HG03097 (cell line): ENCODE results near the gene CD84.
"Not testable (repeated sequence)": the region's sequence is repeated elsewhere in the genome, so short reads cannot be mapped to it uniquely, and the experiment has no call there.

Source experiments
- ATAC-seq: cut with Tn5 transposase; IDR thresholded peaks from one replicate; pipeline ENCODE4 v1.9.1; 2021; ENCODE audit not compliant: unreplicated experiment, low FRiP score

Gene CD84, protein sequence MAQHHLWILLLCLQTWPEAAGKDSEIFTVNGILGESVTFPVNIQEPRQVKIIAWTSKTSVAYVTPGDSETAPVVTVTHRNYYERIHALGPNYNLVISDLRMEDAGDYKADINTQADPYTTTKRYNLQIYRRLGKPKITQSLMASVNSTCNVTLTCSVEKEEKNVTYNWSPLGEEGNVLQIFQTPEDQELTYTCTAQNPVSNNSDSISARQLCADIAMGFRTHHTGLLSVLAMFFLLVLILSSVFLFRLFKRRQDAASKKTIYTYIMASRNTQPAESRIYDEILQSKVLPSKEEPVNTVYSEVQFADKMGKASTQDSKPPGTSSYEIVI

DNA sequence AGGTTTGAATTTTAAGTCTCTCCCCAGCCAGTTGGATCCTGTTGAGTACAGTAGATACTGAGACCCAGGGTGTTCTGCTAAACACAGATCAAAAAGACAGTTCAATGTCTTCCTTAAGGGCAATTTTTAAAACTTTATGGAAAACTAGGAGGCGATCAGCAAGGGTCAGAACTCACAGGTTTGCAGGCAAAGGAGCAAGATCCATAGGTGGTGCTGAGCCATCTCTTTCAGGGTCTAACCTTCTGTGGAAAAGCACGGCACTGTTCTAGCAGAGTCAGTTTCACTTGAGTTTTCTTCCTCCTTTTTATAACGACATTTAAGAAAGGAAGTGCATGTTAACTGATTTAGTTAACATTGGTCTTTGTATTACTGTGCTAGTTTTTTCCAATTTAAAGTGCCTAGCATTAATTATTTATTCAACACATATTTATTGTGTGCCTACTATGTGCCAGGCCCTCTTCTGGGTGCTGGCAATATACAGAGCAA is at the start of gene CD84:
Gene CD84, minus strand, starts transcription at position 281 of the 486 bp plus-strand sequence. Its CDS starts 59 bp downstream, at position 222.
- no peak for ATAC-seq

GRCh38 chr1:160628799-160629263 is 49.5 kb upstream of the CD84 start:
- no peak for ATAC-seq

DNA sequence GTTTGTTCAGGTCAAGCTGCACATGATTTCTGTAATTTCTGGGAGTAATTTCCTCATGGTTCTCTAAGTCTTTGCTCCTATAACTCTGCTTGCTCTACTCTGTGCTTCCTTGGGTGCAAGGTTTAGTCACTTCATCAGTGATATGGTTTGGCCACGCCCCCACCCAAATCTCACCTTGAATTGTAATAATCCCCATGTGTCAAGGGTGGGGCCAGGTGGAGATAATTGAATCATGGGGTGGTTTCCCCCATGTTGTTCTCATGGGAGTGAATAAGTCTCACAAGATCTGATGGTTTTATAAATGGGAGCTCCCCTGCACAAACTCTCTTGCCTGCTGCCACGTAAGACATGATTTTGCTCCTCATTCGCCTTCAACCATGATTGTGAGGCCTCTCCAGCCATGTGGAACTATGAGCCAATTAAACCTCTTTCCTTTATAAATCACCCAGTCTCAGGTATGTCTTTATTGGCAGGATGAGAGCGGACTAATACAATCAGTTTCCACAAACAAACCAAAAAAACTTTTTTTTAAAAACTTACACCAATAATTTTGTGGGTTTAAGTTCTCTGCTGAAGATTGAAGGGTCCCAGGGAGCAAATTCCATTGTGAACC is 48.5 kb upstream of the CD84 start:
- not testable (repeated sequence) for ATAC-seq

GRCh38 chr1:160626509-160627342 is 47.4 kb upstream of the CD84 start:
- ATAC-seq: no peak

- no peak for ATAC-seq
Measured at GRCh38 chr1:160625725-160626498, 46.6 kb upstream of the CD84 start.

DNA sequence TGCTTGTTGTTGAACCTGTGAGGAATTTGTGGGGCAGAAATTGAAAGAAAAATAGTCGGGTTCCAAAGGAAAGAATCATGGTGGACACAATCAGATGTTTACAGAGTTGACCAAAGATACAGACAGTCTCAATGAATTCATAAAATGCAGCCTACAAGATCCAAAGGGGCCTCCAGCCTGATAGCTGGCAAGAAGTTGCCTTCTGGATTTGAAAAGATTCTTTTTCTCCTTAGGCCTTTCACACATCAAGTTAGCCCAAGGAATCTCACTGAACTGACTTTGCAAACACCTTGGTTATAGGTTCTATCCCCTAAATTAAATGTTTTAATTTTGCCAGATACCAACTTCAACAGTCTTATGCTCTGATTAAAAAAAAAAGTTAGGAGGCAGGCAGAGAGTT is 46.0 kb upstream of the CD84 start:
- ATAC-seq: no peak

GRCh38 chr1:160624464-160624863 is 45.2 kb upstream of the CD84 start:
- no peak for ATAC-seq

DNA sequence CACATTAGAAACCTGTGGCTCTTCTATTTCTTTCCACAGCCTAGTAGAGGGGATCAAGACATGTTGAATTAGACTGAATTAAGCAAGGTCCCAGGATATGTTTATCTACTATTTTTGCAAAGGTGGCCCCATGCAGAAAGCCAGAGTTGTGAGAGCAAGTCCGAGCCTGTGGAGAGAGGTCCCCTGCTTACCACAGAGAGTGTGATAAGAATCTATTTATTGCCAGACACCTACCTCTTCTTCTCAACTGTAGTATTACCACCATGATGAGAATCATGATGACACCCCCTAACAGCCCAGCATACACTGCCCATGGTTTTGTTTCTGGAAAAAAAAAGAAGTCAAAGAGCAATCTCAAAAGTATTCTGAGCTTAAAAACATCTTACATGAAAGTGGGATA is 44.6 kb upstream of the CD84 start:
- no peak for ATAC-seq

GRCh38 chr1:160623227-160623633 is 43.9 kb upstream of the CD84 start:
- no peak for ATAC-seq

GRCh38 chr1:160622501-160623226 is 43.4 kb upstream of the CD84 start:
- ATAC-seq: no peak

DNA sequence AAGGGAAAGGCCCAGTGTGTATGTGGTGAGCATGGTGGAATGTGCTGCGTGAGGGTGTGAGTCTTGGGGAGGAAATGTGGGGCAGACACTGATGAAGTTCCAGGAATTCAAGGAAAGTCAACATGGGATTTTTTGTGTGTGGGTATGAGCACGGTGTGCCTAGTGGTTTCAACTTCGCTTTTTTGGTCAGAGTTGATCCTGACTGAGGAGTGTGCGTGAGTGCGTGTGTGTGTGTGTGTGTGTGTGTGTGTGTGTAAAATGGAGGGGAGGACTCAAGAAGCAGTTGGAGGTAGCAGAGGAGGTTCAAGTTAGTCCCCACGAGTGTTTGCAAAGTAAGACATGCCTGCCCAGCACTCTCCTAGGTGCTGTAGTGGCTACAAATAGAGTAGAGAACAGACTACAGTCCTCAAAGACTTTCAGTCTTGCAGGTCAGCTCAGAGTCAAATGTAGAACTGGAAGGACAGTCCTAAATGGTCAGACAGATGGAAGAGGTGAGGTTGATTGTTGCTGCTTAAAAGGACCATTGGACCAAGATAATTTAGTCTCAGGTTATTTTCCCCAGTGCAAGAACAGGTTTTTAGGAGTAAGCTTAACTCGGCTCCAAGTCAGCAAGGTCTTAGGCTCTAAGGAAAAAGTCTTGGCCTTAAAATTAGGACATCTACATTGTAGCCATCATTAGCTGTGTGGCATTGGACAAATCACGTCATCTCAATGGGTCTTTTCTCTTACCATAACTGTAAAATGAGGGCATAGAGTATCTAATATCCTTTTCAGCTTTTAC is 42.5 kb upstream of the CD84 start:
- no peak for ATAC-seq

GRCh38 chr1:160620942-160621632 is 41.8 kb upstream of the CD84 start:
- ATAC-seq: no peak

- ATAC-seq: no peak
Measured at GRCh38 chr1:160619742-160620277, 40.5 kb upstream of the CD84 start.

DNA sequence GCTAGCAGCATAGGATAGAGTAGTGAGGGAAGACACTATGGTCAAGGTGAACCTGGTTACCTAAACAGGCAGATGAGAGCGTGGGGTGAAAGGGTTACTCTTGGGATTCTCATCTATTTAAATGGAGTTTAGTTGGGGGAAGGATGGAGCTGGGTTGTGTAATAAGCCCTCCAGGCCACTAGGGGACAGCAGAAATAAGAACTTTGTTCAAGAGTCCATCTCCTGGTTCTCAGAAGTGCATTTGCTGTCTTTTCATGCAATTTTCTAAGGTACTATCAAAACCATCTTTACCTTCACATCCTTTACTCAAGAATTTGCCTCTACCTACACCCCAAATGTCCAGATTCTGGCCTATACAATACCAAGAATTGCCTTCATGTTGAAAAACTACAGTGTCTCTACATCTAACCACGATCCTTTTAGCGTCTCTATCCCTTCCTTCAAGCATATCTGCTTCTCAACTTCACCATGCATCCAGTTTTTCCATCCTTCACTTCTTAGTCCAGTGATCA is 39.5 kb upstream of the CD84 start:
- ATAC-seq: no peak

DNA sequence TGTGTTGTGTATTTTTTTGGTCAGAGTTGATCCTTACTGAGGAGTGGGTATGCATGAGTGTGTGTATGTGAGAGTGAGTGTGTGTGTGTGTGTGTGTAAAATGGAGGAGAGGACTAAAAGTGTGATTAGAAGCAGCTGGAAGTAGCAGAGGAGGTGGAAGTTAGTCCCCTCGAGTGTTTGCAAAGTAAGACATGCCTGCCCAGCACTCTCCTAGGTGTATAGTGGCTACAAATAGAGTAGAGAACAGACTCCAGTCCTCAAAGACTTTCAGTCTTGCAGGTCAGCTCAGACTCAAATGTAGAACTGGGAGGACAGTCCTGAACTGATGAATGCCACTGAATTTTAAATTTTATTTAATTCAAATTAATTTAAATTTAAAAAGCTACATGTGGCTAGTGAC is 39.0 kb upstream of the CD84 start:
- ATAC-seq: no peak

GRCh38 chr1:160615660-160616059 is 36.4 kb upstream of the CD84 start:
- no peak for ATAC-seq

GRCh38 chr1:160614410-160614809 is 35.1 kb upstream of the CD84 start:
- no peak for ATAC-seq
